Stimulated activated CD8-positive, alpha-beta memory T cell treated with anti-CD3 and anti-CD28 coated beads, Interleukin-7, amount 100 ng/mL, for 24 hours (primary cell): ENCODE data around the gene PRSS27.
"Not testable (repeated sequence)": the region's sequence is repeated elsewhere in the genome, so short reads cannot be mapped to it uniquely, and the experiment has no call there.

Experiments
- DNase-seq: peaks from one replicate; pipeline ENCODE4 v3.0.0-alpha.2; 2020; ENCODE audit warnings: low read depth

The PRSS27 gene

GRCh38 chr16:2692948-2693651 is 26.9 kb downstream of the PRSS27 start:
- no peak for DNase-seq

GRCh38 chr16:2692251-2692947 is 27.6 kb downstream of the PRSS27 start:
- no peak for DNase-seq

GRCh38 chr16:2691491-2692248 is 28.4 kb downstream of the PRSS27 start:
- DNase-seq = no peak

GRCh38 chr16:2690852-2691251 is 29.2 kb downstream of the PRSS27 start:
- DNase-seq = no peak

- DNase-seq = no peak
Observed at GRCh38 chr16:2689968-2690801, 29.8 kb downstream of the PRSS27 start.

GRCh38 chr16:2689422-2689821 is 30.6 kb downstream of the PRSS27 start:
- not testable (repeated sequence) for DNase-seq

GRCh38 chr16:2687531-2688308 is 32.3 kb downstream of the PRSS27 start:
- DNase-seq = no peak

GRCh38 chr16:2686912-2687507 is 33.0 kb downstream of the PRSS27 start:
- DNase-seq = no peak

- DNase-seq = not testable (repeated sequence)
Observed at GRCh38 chr16:2686075-2686474, 33.9 kb downstream of the PRSS27 start.

- not testable (repeated sequence) for DNase-seq
Observed at GRCh38 chr16:2683041-2683440, 37.0 kb downstream of the PRSS27 start.

- peak; percentile 94 for DNase-seq
Observed at GRCh38 chr16:2682209-2683021, 37.6 kb downstream of the PRSS27 start, which contains the start of gene KCTD5. TSS of gene KCTD5 (plus strand) at chr16:2682523. CDS start at chr16:2682549, 26 bp downstream.

GRCh38 chr16:2680360-2680759 is 39.7 kb downstream of the PRSS27 start:
- DNase-seq = not testable (repeated sequence)

GRCh38 chr16:2679902-2680301 is 40.1 kb downstream of the PRSS27 start:
- DNase-seq = not testable (repeated sequence)

- not testable (repeated sequence) for DNase-seq
Observed at GRCh38 chr16:2678206-2678965, 41.6 kb downstream of the PRSS27 start.

GRCh38 chr16:2676937-2677336 is 43.1 kb downstream of the PRSS27 start:
- DNase-seq = not testable (repeated sequence)

- no peak for DNase-seq
Observed at GRCh38 chr16:2675714-2676113, 44.3 kb downstream of the PRSS27 start.

GRCh38 chr16:2675021-2675420 is 45.0 kb downstream of the PRSS27 start:
- no peak for DNase-seq

GRCh38 chr16:2673066-2673999 is 46.7 kb downstream of the PRSS27 start:
- DNase-seq = peak; percentile 84
